K562 (cell line): Measurements from ENCODE around the gene KHNYN.

Experiments used
- CBX8 ChIP-seq: fragments of 200-600 bp; sonication (generic); IDR thresholded peaks from 2 replicates; pipeline ENCODE4 v1.6.1; 2012; ENCODE audit warnings: borderline replicate concordance, mixed run types, low read depth, mild to moderate bottlenecking, moderate library complexity, mixed read lengths, low read length, control low read depth, inconsistent platforms; ENCODE audit not compliant: poor library complexity, severe bottlenecking; ENCODE audit errors: extremely low read depth
- CEBPG ChIP-seq, 3 experiments: fragments of 200-800 bp in 1 of 3; sonication (Bioruptor generic) in 1 of 3; sonication (generic) in 1 of 3; formaldehyde crosslinking in 1 of 3; IDR thresholded peaks in 2 of 3; conservative IDR thresholded peaks in 1 of 3; 2 replicates each; pipeline versions ENCODE4 v1.6.1 to v1.8.0; 2016 to 2022; ENCODE audit warnings: missing compliant biosample characterization in 2 of 3, missing genetic modification characterization in 2 of 3, mild to moderate bottlenecking in 1 of 3, missing genetic modification reagents in 1 of 3
- E2F8 ChIP-seq: fragments of 450-650 bp; IDR thresholded peaks from 2 replicates; pipeline ENCODE4 v1.7.1; 2018; ENCODE audit warnings: mild to moderate bottlenecking, low read depth; ENCODE audit not compliant: partially characterized antibody
- EP300 ChIP-seq: IDR thresholded peaks from 2 replicates; pipeline ENCODE4 v1.6.1; 2012; ENCODE audit warnings: low read length, improper control_type of control experiment
- ESRRA ChIP-seq: fragments of 450-650 bp; IDR thresholded peaks from 2 replicates; pipeline ENCODE4 v1.6.1; 2014; ENCODE audit warnings: low read depth, mild to moderate bottlenecking, moderate library complexity, borderline replicate concordance
- HBP1 ChIP-seq: fragments of 450-650 bp; formaldehyde crosslinking; IDR thresholded peaks from 2 replicates; pipeline ENCODE4 v1.4.0; 2022; ENCODE audit warnings: missing genetic modification characterization
- REST ChIP-seq, 2 experiments: fragments of 450-650 bp; formaldehyde crosslinking in 1 of 2; IDR thresholded peaks; 2 replicates each; pipeline versions ENCODE4 v1.4.0 to v1.6.1; 2014 to 2020; ENCODE audit warnings: mild to moderate bottlenecking in 2 of 2, borderline replicate concordance in 1 of 2, low read depth in 1 of 2
- TCF7L2 ChIP-seq: fragments of 150-350 bp; IDR thresholded peaks from 2 replicates; pipeline ENCODE4 v1.6.1; 2016; ENCODE audit warnings: low read depth, mild to moderate bottlenecking, low read length, moderate library complexity
- ZNF707 ChIP-seq: fragments of 250-450 bp; sonication (Bioruptor Pico); conservative IDR thresholded peaks from 2 replicates; pipeline ENCODE4 v1.8.0; 2022; ENCODE audit warnings: inconsistent platforms, mild to moderate bottlenecking, moderate library complexity

- TF ChIP-seq HBP1 (CRISPR knock-in tag), result no peak
- TF ChIP-seq E2F8, result no peak
- no peak for TF ChIP-seq ZNF707 (CRISPR knock-in tag)
- TF ChIP-seq EP300, result no peak
- no peak for TF ChIP-seq REST (IDR thresholded peaks at IDR 0.05; ENCODE audit: borderline replicate concordance)
- no peak for TF ChIP-seq REST (CRISPR knock-in tag; IDR thresholded peaks at IDR 0.05; ENCODE audit: low read depth)
- no peak for TF ChIP-seq CBX8
- TF ChIP-seq CEBPG (CRISPR knock-in tag; IDR thresholded peaks at IDR 0.05), result no peak
- no peak for TF ChIP-seq CEBPG (tag; conservative IDR thresholded peaks at IDR 0.05 in 1 of 2, IDR thresholded peaks at IDR 0.05 in 1 of 2)
- TF ChIP-seq TCF7L2, result no peak
- no peak for TF ChIP-seq ESRRA
Observed at GRCh38 chr14:24439830-24440605, 10.3 kb downstream of the KHNYN start.
